Stomach smooth muscle (tissue), 2 donors: Measurements from ENCODE around the gene PARD3B.

Experiments used
- H3K27ac ChIP-seq: one replicate; pipeline ENCODE4 v1.7.0; 2013; ENCODE audit warnings: mild to moderate bottlenecking, low read length, inconsistent platforms
- H3K27me3 ChIP-seq, 2 donors: one replicate each; pipeline ENCODE4 v1.7.0; 2013; ENCODE audit warnings: low read length in 2 of 2; ENCODE audit not compliant: insufficient read depth in 2 of 2, control insufficient read depth in 1 of 2
- H3K36me3 ChIP-seq, 2 donors: one replicate each; pipeline ENCODE4 v1.7.0; 2013; ENCODE audit warnings: low read length in 2 of 2; ENCODE audit not compliant: control insufficient read depth in 2 of 2, insufficient read depth in 2 of 2
- H3K4me1 ChIP-seq: one replicate; pipeline ENCODE4 v1.7.0; 2013; ENCODE audit warnings: low read length; ENCODE audit not compliant: control insufficient read depth, insufficient read depth
- H3K4me3 ChIP-seq, 2 donors: one replicate each; pipeline ENCODE4 v1.7.0; 2013; ENCODE audit warnings: low read length in 2 of 2
- H3K9ac ChIP-seq, 2 donors: one replicate each; pipeline ENCODE4 v1.7.0; 2013; ENCODE audit warnings: low read length in 2 of 2, mild to moderate bottlenecking in 1 of 2
- H3K9me3 ChIP-seq, 2 donors: one replicate each; pipeline ENCODE4 v1.7.0; 2013; ENCODE audit warnings: low read length in 2 of 2; ENCODE audit not compliant: control insufficient read depth in 2 of 2
- donor health status: healthy.
- donor health status: Pancreatic carcinoma.

PARD3B gene

DNA sequence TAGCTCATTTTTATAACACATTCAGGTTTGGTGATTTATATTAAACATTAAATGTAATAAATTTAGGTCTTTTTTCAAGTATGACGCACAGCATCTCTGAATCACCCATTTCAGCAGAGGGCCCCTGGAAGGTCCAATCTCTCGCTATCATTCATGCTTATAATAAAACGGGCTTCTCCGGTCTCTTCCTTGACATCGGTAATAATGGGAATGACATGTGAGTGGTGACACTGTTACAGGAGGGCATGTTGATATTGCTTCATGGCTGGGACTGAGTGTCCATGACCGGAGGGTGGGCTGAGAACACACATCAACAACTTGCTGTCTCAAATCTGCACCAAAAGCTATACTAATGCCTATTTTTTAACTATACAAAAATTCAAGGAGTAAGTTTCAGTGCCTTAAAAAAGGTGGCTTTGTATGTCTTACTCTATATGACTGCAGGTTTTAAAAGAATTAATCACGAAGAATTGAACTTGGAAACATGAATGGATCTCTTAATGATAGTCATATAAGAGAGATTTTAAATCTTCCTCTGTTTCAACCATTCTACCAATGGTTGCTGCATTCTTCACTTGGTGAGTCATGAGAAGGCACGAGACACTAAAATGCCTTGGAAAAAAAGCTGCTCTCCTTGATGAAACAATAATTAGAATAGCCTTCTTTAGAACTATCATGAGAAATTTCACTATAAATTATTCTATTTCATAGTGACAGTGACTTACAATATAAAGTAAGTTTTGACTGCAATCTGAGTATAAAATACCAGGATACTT lies 1035.1 kb downstream of the PARD3B start:
- H3K27me3 ChIP-seq, result no peaks in the 10 kb centered on the region
- no peaks in the 10 kb centered on the region for H3K36me3 ChIP-seq
- no peak overlapping the region for H3K4me3 ChIP-seq
- no peak overlapping the region for H3K9ac ChIP-seq
- H3K4me1 ChIP-seq, result no peaks in the 10 kb centered on the region
- no peak overlapping the region for H3K27ac ChIP-seq
- H3K9me3 ChIP-seq, result no peaks in the 10 kb centered on the region

DNA sequence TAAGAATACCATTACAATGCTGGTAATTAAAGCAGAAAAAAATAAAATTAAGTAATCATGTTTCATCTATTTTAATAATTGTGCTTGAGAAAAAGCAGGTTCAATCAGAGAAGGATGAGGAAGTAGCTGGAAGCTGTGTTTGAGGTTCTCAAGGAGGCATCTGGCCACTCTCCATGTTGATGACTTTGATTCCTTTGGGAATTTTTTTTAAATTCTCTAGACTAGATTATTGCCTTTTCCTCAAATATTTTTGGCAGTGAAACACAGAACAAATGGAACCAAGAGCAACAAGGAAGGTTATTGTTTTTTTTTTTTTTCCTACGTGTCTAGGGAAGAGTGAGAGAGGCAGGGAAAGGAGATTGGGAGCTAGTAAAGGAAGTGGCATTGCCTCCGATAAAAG lies 1037.1 kb downstream of the PARD3B start:
- Histone ChIP-seq H3K9me3 (no peaks in the 10 kb centered on the region), H3K27me3 (no peaks in the 10 kb centered on the region), H3K9ac (no peak overlapping the region), H3K4me1 (no peaks in the 10 kb centered on the region), H3K36me3 (no peaks in the 10 kb centered on the region), H3K27ac (no peak overlapping the region), H3K4me3 (no peak overlapping the region)

DNA sequence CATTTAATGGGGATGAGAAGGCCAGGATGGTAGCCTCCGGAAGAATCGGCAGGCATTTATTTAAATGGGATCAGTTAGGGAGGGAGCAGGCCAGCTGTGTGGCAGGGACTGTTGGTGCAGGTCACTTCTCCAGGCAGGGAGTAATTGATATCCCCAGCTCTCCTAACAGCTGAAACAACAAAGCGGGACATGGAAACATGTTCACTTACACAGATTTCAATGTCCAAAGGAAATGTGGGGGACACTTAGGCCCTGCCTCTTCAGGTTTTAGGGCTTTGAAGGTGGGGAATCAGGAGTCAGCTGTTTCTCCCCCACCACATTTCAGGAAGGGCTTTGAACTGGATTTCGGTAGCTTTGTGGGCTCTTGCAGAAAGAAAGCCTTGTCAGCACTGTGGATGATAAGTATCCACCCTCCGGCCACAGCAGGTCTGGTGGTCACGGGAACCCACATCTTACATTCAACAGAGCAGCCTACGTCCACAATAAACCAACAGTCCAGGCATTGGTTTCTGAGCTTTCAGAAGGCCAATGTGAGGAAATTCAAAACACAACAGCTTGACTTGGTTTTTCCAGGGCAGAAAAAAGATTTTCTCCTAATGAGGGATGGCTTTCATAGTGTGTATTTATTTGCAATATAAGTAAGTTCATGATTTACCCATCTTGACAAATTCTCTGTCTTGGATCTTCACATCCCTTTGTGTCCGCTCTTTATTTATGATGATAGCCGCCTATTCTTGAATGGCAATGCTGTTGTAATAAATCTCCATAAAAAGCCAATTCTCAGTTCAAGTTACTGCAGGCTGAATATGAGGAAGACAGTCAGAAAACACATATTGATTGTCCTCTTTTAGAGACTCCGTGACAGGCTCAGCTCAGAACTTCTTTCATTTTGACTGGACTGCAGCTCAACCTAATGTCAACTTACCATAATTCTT lies 1040.4 kb downstream of the PARD3B start:
- Histone ChIP-seq H3K9ac (no peak overlapping the region), H3K27ac (no peak overlapping the region), H3K36me3 (peaks cover 0 to 2% of the 10 kb centered on the region in 2 donors), H3K9me3 (no peaks in the 10 kb centered on the region), H3K4me1 (no peaks in the 10 kb centered on the region), H3K4me3 (no peak overlapping the region), H3K27me3 (no peaks in the 10 kb centered on the region)

DNA sequence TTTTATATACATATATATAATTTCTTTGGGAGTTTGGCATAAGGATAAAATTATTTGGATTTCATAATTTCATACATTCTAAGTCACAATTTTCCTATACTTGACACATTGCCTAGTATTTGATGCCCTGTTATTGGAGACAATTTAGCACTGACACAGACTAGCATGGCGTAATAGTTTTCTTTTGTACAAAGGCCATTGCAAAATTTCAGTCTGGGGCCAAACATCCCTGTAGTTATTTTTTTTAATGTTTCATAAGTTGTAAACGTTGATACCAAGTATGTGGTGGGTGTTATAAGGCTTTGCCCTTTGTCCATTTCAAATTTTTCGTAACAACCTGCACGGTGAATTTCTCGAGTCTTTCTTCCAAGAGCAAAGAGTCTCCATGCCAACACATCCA lies 1041.4 kb downstream of the PARD3B start:
- Histone ChIP-seq H3K4me3 (no peak overlapping the region), H3K27me3 (no peaks in the 10 kb centered on the region), H3K4me1 (no peaks in the 10 kb centered on the region), H3K27ac (no peak overlapping the region), H3K36me3 (peaks cover 0 to 2% of the 10 kb centered on the region in 2 donors), H3K9ac (no peak overlapping the region), H3K9me3 (no peaks in the 10 kb centered on the region)

DNA sequence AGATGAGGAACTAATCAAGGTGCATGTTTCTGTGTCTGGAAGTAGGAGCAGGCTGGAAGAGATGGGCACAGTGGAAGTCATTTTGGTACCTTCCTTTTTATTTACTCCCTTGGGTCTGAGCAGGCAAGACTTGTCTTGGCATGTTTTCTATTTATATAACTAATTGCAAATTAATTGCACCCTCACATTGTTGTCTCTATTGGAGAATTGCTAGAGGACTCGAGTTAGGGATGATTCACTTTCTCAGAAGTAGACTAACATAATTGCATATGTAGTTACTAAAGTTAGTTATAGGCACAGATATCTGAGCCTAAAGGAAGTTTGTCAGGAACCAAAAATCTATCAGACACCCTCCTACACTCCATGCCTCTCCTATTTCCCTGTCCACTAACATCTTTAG lies 1044.2 kb downstream of the PARD3B start:
- Histone ChIP-seq H3K4me3 (no peak overlapping the region), H3K9ac (no peak overlapping the region), H3K27me3 (no peaks in the 10 kb centered on the region), H3K27ac (no peak overlapping the region), H3K36me3 (peaks cover 0 to 2% of the 10 kb centered on the region in 2 donors), H3K4me1 (no peaks in the 10 kb centered on the region), H3K9me3 (no peaks in the 10 kb centered on the region)

DNA sequence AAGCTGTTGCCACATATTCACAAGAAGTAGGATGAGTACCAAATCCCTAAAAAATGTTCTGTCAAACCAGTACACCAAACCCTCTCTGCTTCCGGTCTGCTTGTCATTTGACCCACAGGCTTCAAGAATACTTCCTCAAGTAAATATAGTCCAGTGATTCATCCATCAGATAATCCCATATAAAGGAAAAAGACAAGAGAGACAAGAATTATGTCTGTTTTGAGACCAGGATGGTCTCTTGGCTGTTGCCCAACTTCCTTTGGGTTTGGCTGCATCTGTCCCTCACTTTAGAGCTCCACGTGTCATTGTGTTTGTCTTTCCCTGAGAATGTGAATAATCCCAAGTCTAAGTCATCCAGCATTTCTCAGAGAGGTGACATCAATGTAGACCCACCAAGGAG lies 1045.5 kb downstream of the PARD3B start:
- Histone ChIP-seq H3K36me3 (peaks cover 0 to 2% of the 10 kb centered on the region in 2 donors), H3K4me3 (no peak overlapping the region), H3K27me3 (no peaks in the 10 kb centered on the region), H3K4me1 (no peaks in the 10 kb centered on the region), H3K9ac (no peak overlapping the region), H3K27ac (no peak overlapping the region), H3K9me3 (no peaks in the 10 kb centered on the region)

DNA sequence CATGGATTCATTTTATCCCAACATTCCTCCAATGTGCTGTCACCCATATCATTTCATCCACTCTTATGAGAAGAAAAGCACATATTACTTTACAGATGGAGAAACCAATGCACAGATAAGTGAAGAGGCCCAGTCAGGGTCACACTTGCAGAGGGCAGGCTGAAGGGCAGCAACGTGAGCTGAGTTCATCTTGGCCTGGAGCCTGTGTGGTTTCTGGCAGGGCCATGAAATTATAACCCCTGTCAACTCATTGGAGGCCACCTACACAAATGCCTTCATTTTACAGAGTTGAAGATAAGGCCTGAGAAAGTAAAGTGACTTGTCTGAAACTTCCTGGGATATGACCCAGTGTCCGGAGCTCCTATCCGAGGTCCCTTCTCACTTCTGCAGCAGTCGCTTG lies 1048.6 kb downstream of the PARD3B start:
- no peaks in the 10 kb centered on the region for H3K4me1 ChIP-seq
- peaks cover 0 to 3% of the 10 kb centered on the region in 2 donors for H3K9me3 ChIP-seq
- no peaks in the 10 kb centered on the region for H3K27me3 ChIP-seq
- H3K36me3 ChIP-seq, result peaks cover 0 to 2% of the 10 kb centered on the region in 2 donors
- no peak overlapping the region for H3K9ac ChIP-seq
- no peak overlapping the region for H3K27ac ChIP-seq
- H3K4me3 ChIP-seq, result no peak overlapping the region

DNA sequence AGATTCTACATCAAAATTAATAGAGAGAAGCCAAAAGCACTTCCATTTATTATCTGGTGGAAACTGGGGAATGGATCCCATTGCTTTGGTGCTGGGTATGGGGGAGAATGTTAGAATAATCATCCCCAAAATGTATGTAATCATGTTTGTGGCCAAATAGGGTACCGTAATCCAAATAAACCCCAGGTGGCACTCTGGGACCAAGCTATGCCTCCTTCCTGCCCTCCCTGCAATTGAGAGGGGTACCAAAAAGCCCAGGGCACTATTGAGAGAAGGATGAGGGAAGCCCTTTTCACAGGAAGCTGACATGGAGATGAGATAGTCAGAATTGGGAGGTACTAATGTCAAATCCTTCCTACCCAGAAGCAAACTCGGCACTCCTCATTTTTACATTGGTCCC lies 1051.3 kb downstream of the PARD3B start:
- H3K27ac ChIP-seq, result no peak overlapping the region

DNA sequence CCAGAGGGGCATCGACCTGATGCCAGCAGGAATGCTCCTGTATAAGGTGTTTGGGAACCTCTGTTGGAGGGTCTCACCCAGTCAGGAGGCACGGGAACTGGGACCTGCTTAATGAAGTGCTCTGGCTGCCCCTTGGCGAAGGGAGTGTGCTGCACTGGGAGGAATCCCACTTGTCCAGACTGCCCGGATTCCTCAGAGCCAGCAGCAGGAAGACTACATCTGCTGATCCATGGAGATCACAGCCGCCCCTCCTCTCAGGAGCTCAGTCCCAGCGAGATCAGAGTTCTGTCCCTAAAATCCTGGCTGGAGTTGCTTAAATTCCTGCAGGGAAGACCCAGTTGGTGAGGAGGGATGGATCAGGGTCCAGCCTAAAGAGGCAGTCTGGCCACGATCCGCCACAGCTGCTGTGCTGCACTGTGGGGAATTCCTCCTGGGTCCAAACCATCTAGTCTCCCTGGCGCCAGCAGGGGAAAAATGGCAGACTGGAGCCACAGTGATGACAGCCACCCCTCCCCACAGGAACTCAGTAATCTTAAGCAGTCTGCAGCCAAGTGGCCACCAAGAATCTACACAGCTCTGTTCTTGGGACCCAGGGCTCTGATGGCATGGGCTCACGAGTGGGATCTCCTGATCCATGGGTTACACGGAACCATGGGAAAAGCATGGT lies 1060.5 kb downstream of the PARD3B start:
- H3K27me3 ChIP-seq, result no peaks in the 10 kb centered on the region
- H3K27ac ChIP-seq, result no peak overlapping the region
- no peak overlapping the region for H3K9ac ChIP-seq
- peaks cover 0 to under 1% of the 10 kb centered on the region in 2 donors for H3K9me3 ChIP-seq
- H3K4me1 ChIP-seq, result no peaks in the 10 kb centered on the region
- no peak overlapping the region for H3K4me3 ChIP-seq
- no peaks in the 10 kb centered on the region for H3K36me3 ChIP-seq

More for the DNA sequence above, 1051.3 kb downstream of the PARD3B start:
- Histone ChIP-seq H3K4me3 (no peak overlapping the region), H3K9ac (no peak overlapping the region), H3K9me3 (peaks cover 3 to 5% of the 10 kb centered on the region in 2 donors), H3K4me1 (no peaks in the 10 kb centered on the region), H3K27me3 (no peaks in the 10 kb centered on the region), H3K36me3 (no peaks in the 10 kb centered on the region)

DNA sequence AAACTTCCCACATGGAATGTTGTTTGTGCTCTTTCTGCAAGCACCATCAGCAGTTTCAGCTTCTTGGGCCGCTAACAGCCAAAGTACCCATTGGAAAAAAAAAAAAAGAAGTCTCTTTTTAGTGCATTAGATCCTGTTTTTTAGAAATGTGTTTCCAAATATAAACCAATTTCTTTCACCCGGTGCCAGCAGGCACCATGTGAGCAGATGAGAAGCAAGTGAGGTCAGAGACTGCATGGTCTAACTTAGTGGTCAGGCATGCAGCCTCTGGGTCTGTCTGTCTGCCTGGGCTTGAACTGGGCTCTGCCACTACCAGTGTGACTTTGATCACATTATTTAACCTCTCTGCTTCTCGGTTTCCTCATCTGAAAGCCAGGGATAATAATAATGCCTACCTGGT lies 1061.9 kb downstream of the PARD3B start:
- Histone ChIP-seq H3K27ac (no peak overlapping the region), H3K9ac (no peak overlapping the region), H3K36me3 (no peaks in the 10 kb centered on the region), H3K4me3 (no peak overlapping the region), H3K9me3 (no peaks in the 10 kb centered on the region), H3K27me3 (no peaks in the 10 kb centered on the region), H3K4me1 (no peaks in the 10 kb centered on the region)
